GM12878 (cell line): ENCODE measurements around the gene IRX1. TPM values are rescaled to one million over a fixed set of nuclear protein-coding genes. Genes with fewer than 3 reads are reported as not detected.

ENCODE experiments used
- ATAC-seq: fragments of 200-7000 bp; cut with Tn5 transposase; 3 replicates; pipeline ENCODE4 v1.9.1; 2020; ENCODE audit warnings: mild to moderate bottlenecking, moderate library complexity
- BruUV-seq: library from RNA; stranded (reverse); fragments of 400-500 nt; replicated peaks from 2 replicates; lab custom pipeline; 2021; lab: Mats Ljungman, UMichigan
- CTCF ChIA-PET: fragments of 300-600 bp; sonication (Branson Sonifier 250); formaldehyde crosslinking; extraction: SDS; loops from one replicate; lab custom pipeline; 2021; ENCODE audit warnings: inconsistent platforms; lab: Yijun Ruan, JAX
- POLR2A ChIA-PET: fragments of 350-600 bp; formaldehyde crosslinking; extraction: SDS; loops from one replicate; lab custom pipeline; 2021; ENCODE audit warnings: inconsistent platforms; lab: Charles Lee
- RAD21 ChIA-PET: fragments of 300-600 bp; sonication (Branson Sonifier 250); formaldehyde crosslinking; loops from one replicate; lab custom pipeline; 2023; ENCODE audit warnings: antibody characterized with exemption; ENCODE audit not compliant: unreplicated experiment; lab: Charles Lee
- SMC1A ChIA-PET: fragments of 300-600 bp; sonication (Branson Sonifier 250); formaldehyde crosslinking; loops from one replicate; lab custom pipeline; 2023; ENCODE audit not compliant: unreplicated experiment, uncharacterized antibody; lab: Charles Lee
- DNase-seq: peaks from one replicate; pipeline ENCODE4 v3.0.0-alpha.2; 2011; ENCODE audit warnings: low read depth, low spot score
- FAIRE-seq: peaks from 3 replicates; lab custom pipeline; 2011; peaks lifted over from hg19 to GRCh38; lab: Jason Lieb, UNC
- H2AFZ ChIP-seq: 2 replicates; pipeline ENCODE4 v1.6.0; 2011; ENCODE audit warnings: low read depth, low read length, control low read depth; ENCODE audit not compliant: control insufficient read depth
- H3K27ac ChIP-seq: 2 replicates; pipeline ENCODE4 v1.5.1; 2011; ENCODE audit warnings: control low read depth; ENCODE audit not compliant: control insufficient read depth, insufficient read depth
- H3K27me3 ChIP-seq, 2 experiments: replicated peaks in 1 of 2; 2 replicates each; pipeline versions ENCODE4 v1.6.0 to v1.6.1; 2011; ENCODE audit warnings: low read length in 1 of 2; ENCODE audit not compliant: control insufficient read depth in 2 of 2, insufficient read depth in 2 of 2
- H3K36me3 ChIP-seq, 2 experiments: 2 replicates each; pipeline ENCODE4 v1.5.1; 2011; ENCODE audit warnings: low read length in 1 of 2; ENCODE audit not compliant: control insufficient read depth in 2 of 2, insufficient read depth in 2 of 2
- H3K4me1 ChIP-seq: 2 replicates; pipeline ENCODE4 v1.6.1; 2011; ENCODE audit warnings: mild to moderate bottlenecking, low read length, moderate library complexity, mixed read lengths; ENCODE audit not compliant: control insufficient read depth, insufficient read depth
- H3K4me2 ChIP-seq: 2 replicates; pipeline ENCODE4 v1.6.0; 2011; ENCODE audit warnings: control low read depth; ENCODE audit not compliant: control insufficient read depth, insufficient read depth
- H3K4me3 ChIP-seq: fragments of 200-600 bp; sonication (generic); 2 replicates; pipeline ENCODE4 v1.5.1; 2016
- H3K79me2 ChIP-seq: 2 replicates; pipeline ENCODE4 v1.6.0; 2011; ENCODE audit warnings: low read length; ENCODE audit not compliant: control insufficient read depth, insufficient read depth
- H3K9ac ChIP-seq: 2 replicates; pipeline ENCODE4 v1.8.0; 2011; ENCODE audit warnings: low read length, control low read depth, mixed read lengths; ENCODE audit not compliant: control insufficient read depth, insufficient read depth
- H3K9me3 ChIP-seq: replicated peaks from 3 replicates; pipeline ENCODE4 v1.5.1; 2011; ENCODE audit warnings: mild to moderate bottlenecking, low read length; ENCODE audit not compliant: control insufficient read depth, insufficient read depth
- H4K20me1 ChIP-seq: 2 replicates; pipeline ENCODE4 v1.6.0; 2011; ENCODE audit not compliant: control insufficient read depth, insufficient read depth
- BACH1 ChIP-seq: fragments of 450-650 bp; IDR thresholded peaks from 2 replicates; pipeline ENCODE4 v1.6.1; 2017; ENCODE audit warnings: mild to moderate bottlenecking, borderline replicate concordance
- BMI1 ChIP-seq: fragments of 450-650 bp; IDR thresholded peaks from 2 replicates; pipeline ENCODE4 v1.6.1; 2016; ENCODE audit warnings: mild to moderate bottlenecking, moderate library complexity, borderline replicate concordance
- CHD4 ChIP-seq: fragments of 200-600 bp; sonication (generic); IDR thresholded peaks from 2 replicates; pipeline ENCODE4 v1.6.1; 2016; ENCODE audit warnings: mild to moderate bottlenecking
- EED ChIP-seq: sonication (generic); IDR thresholded peaks from 2 replicates; pipeline ENCODE4 v1.6.1; 2016; ENCODE audit warnings: antibody characterized with exemption, low read depth
- ELK1 ChIP-seq: IDR thresholded peaks from 2 replicates; pipeline ENCODE4 v1.6.1; 2012; ENCODE audit warnings: low read depth, low read length, improper control_type of control experiment
- ESRRA ChIP-seq: IDR thresholded peaks from 2 replicates; pipeline ENCODE4 v1.6.1; 2012; ENCODE audit warnings: mild to moderate bottlenecking, low read length, improper control_type of control experiment
- FOXM1 ChIP-seq: IDR thresholded peaks from 2 replicates; pipeline ENCODE4 v1.6.1; 2012; ENCODE audit warnings: low read depth, mild to moderate bottlenecking, inconsistent platforms, low read length, moderate library complexity
- HSF1 ChIP-seq: fragments of 150-350 bp; IDR thresholded peaks from 2 replicates; pipeline ENCODE4 v1.6.1; 2014; ENCODE audit warnings: mild to moderate bottlenecking, low read depth, low read length
- IRF4 ChIP-seq: IDR thresholded peaks from 2 replicates; pipeline ENCODE4 v1.6.1; 2011; ENCODE audit warnings: low read depth, low read length
- JUND ChIP-seq: IDR thresholded peaks from 2 replicates; pipeline ENCODE4 v1.6.1; 2012; ENCODE audit warnings: low read depth, mild to moderate bottlenecking, low read length, improper control_type of control experiment, moderate library complexity
- MAX ChIP-seq: IDR thresholded peaks from 2 replicates; pipeline ENCODE4 v1.6.1; 2012; ENCODE audit warnings: low read depth, low read length, improper control_type of control experiment
- MYB ChIP-seq: fragments of 150-350 bp; IDR thresholded peaks from 2 replicates; pipeline ENCODE4 v1.6.1; 2014; ENCODE audit warnings: mild to moderate bottlenecking, low read depth, low read length, borderline replicate concordance
- NBN ChIP-seq: fragments of 450-650 bp; IDR thresholded peaks from 2 replicates; pipeline ENCODE4 v1.6.1; 2016
- PAX8 ChIP-seq: fragments of 450-650 bp; IDR thresholded peaks from 2 replicates; pipeline ENCODE4 v1.6.1; 2017; ENCODE audit warnings: mild to moderate bottlenecking, moderate library complexity
- RAD51 ChIP-seq: fragments of 450-650 bp; IDR thresholded peaks from 2 replicates; pipeline ENCODE4 v1.6.1; 2016; ENCODE audit warnings: moderate library complexity, mild to moderate bottlenecking, inconsistent platforms
- RUNX3 ChIP-seq: IDR thresholded peaks from 2 replicates; pipeline ENCODE4 v1.6.1; 2012; ENCODE audit warnings: low read length, inconsistent platforms
- SREBF1 ChIP-seq: IDR thresholded peaks from 2 replicates; pipeline ENCODE4 v1.6.1; 2012; ENCODE audit warnings: mild to moderate bottlenecking, low read length
- ZNF274 ChIP-seq: IDR thresholded peaks from one replicate; pipeline ENCODE4 v1.8.0; 2011; ENCODE audit not compliant: insufficient read length, insufficient read depth
- WGBS: methylation state at CpG from one replicate; pipeline ENCODE4 v1.1.6; 2016; ENCODE audit warnings: low lambda C conversion rate; ENCODE audit not compliant: insufficient replicate concordance, insufficient coverage; ENCODE audit errors: missing lambda C conversion rate; 5-methylcytosine and 5-hydroxymethylcytosine counted together
- in situ Hi-C: fragments of 300-500 bp; cut with MboI; formaldehyde crosslinking; loops from 9 replicates; pipeline ENCODE4 v1.14.3; 2018; ENCODE audit warnings: mixed read lengths
- intact Hi-C: fragments of 100-400 bp; cut with micrococcal nuclease; formaldehyde crosslinking; loops from one replicate; pipeline ENCODE4 v1.14.2; 2022; ENCODE audit not compliant: unreplicated experiment
- polyA plus RNA-seq, 11 experiments: library from polyadenylated mRNA; depleted of rRNA in 4 of 11; unstranded in 6 of 11; stranded (reverse) in 5 of 11; fragments of >200 nt; fragmentation: Nextera tagmentation in 4 of 11; fragmentation: Illumina TruSeq in 1 of 11; extraction: Ambion mirVana in 4 of 11; extraction: Trizol in 1 of 11; gene quantifications; 1 replicate in 1 of 11; 2 replicates in 10 of 11; pipeline versions ENCODE4 v1.2.1 to v1.2.3, GENCODE V29; 2011 to 2016; ENCODE audit warnings: inconsistent platforms in 2 of 11, missing spikeins in 2 of 11, low read depth in 1 of 11
- total RNA-seq, 4 experiments: library from RNA; depleted of rRNA in 3 of 4; stranded (reverse); fragments of >200 nt in 3 of 4; fragmentation: Illumina TruSeq in 1 of 4; extraction: Trizol in 1 of 4; gene quantifications; 2 replicates each; pipeline versions ENCODE4 v1.2.1 to v1.2.3, GENCODE V29; 2013 to 2021

IRX1 gene
- total and polyA plus RNA-seq, 10 of the 15 experiments (the other 5 are each of a cell fraction or from before 2014, with no cell fraction given) = not detected

- intact Hi-C loops (no loop called here), in situ Hi-C loops (no loop called here)
- Histone ChIP-seq H3K9ac (no peak overlapping the region), H3K4me2 (no peak overlapping the region), H3K4me1 (no peaks in the 10 kb centered on the region), H3K4me3 (no peak overlapping the region), H3K79me2 (no peaks in the 10 kb centered on the region), H2AFZ (no peak overlapping the region), H3K27me3 (no peaks in the 10 kb centered on the region), H3K27ac (no peak overlapping the region), H3K9me3 (no peaks in the 10 kb centered on the region; the same call in 2 of the 3 replicates), H4K20me1 (no peaks in the 10 kb centered on the region), H3K36me3 (no peaks in the 10 kb centered on the region)
- SMC1A ChIA-PET = no interaction called here
- POLR2A ChIA-PET = no interaction called here
- no peak for FAIRE-seq
- CTCF ChIA-PET = no interaction called here
- TF ChIP-seq IRF4 (no peak), HSF1 (no peak), BACH1 (no peak), JUND (no peak), MAX (no peak), MYB (no peak), NBN (no peak), EED (no peak), RAD51 (no peak), SREBF1 (no peak), RUNX3 (no peak), PAX8 (no peak), CHD4 (no peak), ELK1 (no peak), ESRRA (no peak), FOXM1 (no peak), ZNF274 (no peak), BMI1 (no peak)
- no peak for DNase-seq
- RAD21 ChIA-PET = no interaction called here
- no peak for ATAC-seq
- WGBS = 30% methylated on average over 28 of the region's 28 CpGs
- no TSS peak for BruUV-seq
These were observed 1.7 kb upstream of the IRX1 start for GRCh38 chr5:3593771-3594509.
